KOPT-K1 (cell line): Measurements from ENCODE around the gene MIER2.

ENCODE experiments used
- H3K27ac ChIP-seq: fragments of 200-600 bp; sonication (generic); 2 replicates; pipeline ENCODE4 v1.5.1; 2016; ENCODE audit warnings: antibody characterized with exemption, mild to moderate bottlenecking, low read depth, low read length; ENCODE audit not compliant: poor library complexity, severe bottlenecking
- H3K36me3 ChIP-seq: fragments of 200-600 bp; sonication (generic); 2 replicates; pipeline ENCODE4 v1.5.1; 2017; ENCODE audit warnings: antibody characterized with exemption, mild to moderate bottlenecking, low read length, moderate library complexity; ENCODE audit not compliant: insufficient read depth
- H3K9me3 ChIP-seq: fragments of 200-600 bp; sonication (generic); 2 replicates; pipeline ENCODE4 v1.5.1; 2017; ENCODE audit warnings: antibody characterized with exemption, low read length, mild to moderate bottlenecking; ENCODE audit not compliant: insufficient read depth, poor library complexity, severe bottlenecking

Gene MIER2

GRCh38 chr19:351976-352625 lies 7.5 kb upstream of the MIER2 start:
- Histone ChIP-seq H3K36me3 (no peaks in the 10 kb centered on the region), H3K9me3 (peaks cover 21% of the 10 kb centered on the region), H3K27ac (no peak overlapping the region)

- Histone ChIP-seq H3K36me3 (no peaks in the 10 kb centered on the region), H3K27ac (no peak overlapping the region), H3K9me3 (peaks cover under 1% of the 10 kb centered on the region)
Measured at GRCh38 chr19:347946-348861, 3.6 kb upstream of the MIER2 start.

- no peak overlapping the region for H3K27ac ChIP-seq
- peaks cover 20% of the 10 kb centered on the region; the same call in 1 of the 2 replicates for H3K36me3 ChIP-seq
- H3K9me3 ChIP-seq: no peaks in the 10 kb centered on the region
Measured at GRCh38 chr19:345320-345879, 804 bp upstream of the MIER2 start.

GRCh38 chr19:343941-344624 lies 513 bp downstream of the MIER2 start:
- peaks cover 33% of the 10 kb centered on the region; the same call in 1 of the 2 replicates for H3K36me3 ChIP-seq
- peak overlapping the region; percentile 47 for H3K27ac ChIP-seq
- H3K9me3 ChIP-seq: no peaks in the 10 kb centered on the region

GRCh38 chr19:343451-343931 lies 1.1 kb downstream of the MIER2 start:
- Histone ChIP-seq H3K9me3 (no peaks in the 10 kb centered on the region), H3K36me3 (peaks cover 33% of the 10 kb centered on the region; the same call in 1 of the 2 replicates), H3K27ac (peak overlapping the region; percentile 47)

GRCh38 chr19:342801-343421 lies 1.7 kb downstream of the MIER2 start:
- H3K27ac ChIP-seq: no peak overlapping the region
- no peaks in the 10 kb centered on the region for H3K9me3 ChIP-seq
- H3K36me3 ChIP-seq: peaks cover 33% of the 10 kb centered on the region; the same call in 1 of the 2 replicates

GRCh38 chr19:342128-342455 lies 2.5 kb downstream of the MIER2 start:
- Histone ChIP-seq H3K36me3 (peaks cover 33% of the 10 kb centered on the region; the same call in 1 of the 2 replicates), H3K9me3 (no peaks in the 10 kb centered on the region), H3K27ac (no peak overlapping the region)

- no peaks in the 10 kb centered on the region for H3K9me3 ChIP-seq
- peaks cover 33% of the 10 kb centered on the region; the same call in 1 of the 2 replicates for H3K36me3 ChIP-seq
- no peak overlapping the region for H3K27ac ChIP-seq
Measured at GRCh38 chr19:341386-342127, 3.0 kb downstream of the MIER2 start.

GRCh38 chr19:340620-341385 lies 3.8 kb downstream of the MIER2 start:
- H3K36me3 ChIP-seq: peaks cover 35% of the 10 kb centered on the region; the same call in 1 of the 2 replicates
- no peak overlapping the region for H3K27ac ChIP-seq
- H3K9me3 ChIP-seq: no peaks in the 10 kb centered on the region

GRCh38 chr19:339262-339887 lies 5.2 kb downstream of the MIER2 start:
- H3K36me3 ChIP-seq: peaks cover 48% of the 10 kb centered on the region; the same call in 1 of the 2 replicates

GRCh38 chr19:338421-338820 lies 6.2 kb downstream of the MIER2 start:
- H3K27ac ChIP-seq: no peak overlapping the region
- H3K36me3 ChIP-seq: peaks cover 53% of the 10 kb centered on the region; the same call in 1 of the 2 replicates
- H3K9me3 ChIP-seq: no peaks in the 10 kb centered on the region

More at GRCh38 chr19:339262-339887, 5.2 kb downstream of the MIER2 start:
- Histone ChIP-seq H3K27ac (no peak overlapping the region), H3K9me3 (no peaks in the 10 kb centered on the region)

- H3K36me3 ChIP-seq: peaks cover 51% of the 10 kb centered on the region
- no peak overlapping the region for H3K27ac ChIP-seq
- peaks cover 3% of the 10 kb centered on the region for H3K9me3 ChIP-seq
Measured at GRCh38 chr19:336067-336614, 8.5 kb downstream of the MIER2 start.
